HG03460 (cell line): Measurements from ENCODE around the gene GDF10.

Source experiments
- ATAC-seq: cut with Tn5 transposase; IDR thresholded peaks from one replicate; pipeline ENCODE4 v1.9.1; 2021; ENCODE audit not compliant: unreplicated experiment

Gene GDF10

GRCh38 chr10:47299611-47300428, at the start of gene GDF10:
GDF10 (plus strand) TSS chr10:47300197; CDS start chr10:47300652, 455 bp downstream.
- ATAC-seq, result no peak

GRCh38 chr10:47252093-47252780, 47.8 kb upstream of the GDF10 start:
- ATAC-seq, result no peak

GRCh38 chr10:47253030-47253637, 46.9 kb upstream of the GDF10 start:
- no peak for ATAC-seq

GRCh38 chr10:47253651-47254375, 46.2 kb upstream of the GDF10 start:
- ATAC-seq, result no peak

- no peak for ATAC-seq
Observed at GRCh38 chr10:47254611-47255010, 45.4 kb upstream of the GDF10 start.

- ATAC-seq, result no peak
Observed at GRCh38 chr10:47255033-47255813, 44.8 kb upstream of the GDF10 start.

GRCh38 chr10:47255866-47256265, 44.1 kb upstream of the GDF10 start:
- no peak for ATAC-seq

GRCh38 chr10:47256751-47257336, 43.2 kb upstream of the GDF10 start:
- no peak for ATAC-seq

GRCh38 chr10:47257396-47258120, 42.4 kb upstream of the GDF10 start:
- no peak for ATAC-seq

- ATAC-seq, result no peak
Observed at GRCh38 chr10:47258921-47259320, 41.1 kb upstream of the GDF10 start.

GRCh38 chr10:47259466-47259865, 40.5 kb upstream of the GDF10 start:
- ATAC-seq, result no peak

- peak; percentile 22 for ATAC-seq
Observed at GRCh38 chr10:47260505-47261111, 39.4 kb upstream of the GDF10 start.

GRCh38 chr10:47261121-47261520, 38.9 kb upstream of the GDF10 start:
- ATAC-seq, result peak; percentile 96

- ATAC-seq, result no peak
Observed at GRCh38 chr10:47261556-47261955, 38.4 kb upstream of the GDF10 start.

- no peak for ATAC-seq
Observed at GRCh38 chr10:47262606-47263533, 37.1 kb upstream of the GDF10 start.

GRCh38 chr10:47264797-47265281, 35.2 kb upstream of the GDF10 start:
- no peak for ATAC-seq

- no peak for ATAC-seq
Observed at GRCh38 chr10:47266602-47267001, 33.4 kb upstream of the GDF10 start.

GRCh38 chr10:47268696-47269095, 31.3 kb upstream of the GDF10 start:
- no peak for ATAC-seq
